K562 (cell line): ENCODE measurements around the gene TRIM45. TPM values are rescaled to one million over a fixed set of nuclear protein-coding genes. Genes with fewer than 3 reads are reported as not detected.

Source experiments
- BRCA1 ChIP-seq, 2 experiments: fragments of 450-650 bp in 1 of 2; sonication (generic) in 1 of 2; formaldehyde crosslinking in 1 of 2; IDR thresholded peaks; 2 replicates each; pipeline versions ENCODE4 v1.5.0 to v1.6.1; 2017 to 2020; ENCODE audit warnings: mild to moderate bottlenecking in 1 of 2, missing genetic modification reagents in 1 of 2
- CBFA2T3 ChIP-seq: fragments of 450-650 bp; IDR thresholded peaks from 2 replicates; pipeline ENCODE4 v1.6.1; 2017
- ETV6 ChIP-seq, 3 experiments: fragments of 150-350 bp in 1 of 3; sonication (generic) in 1 of 3; formaldehyde crosslinking in 1 of 3; IDR thresholded peaks; 2 replicates each; pipeline versions ENCODE4 v1.6.1 to v1.8.0; 2014 to 2022; ENCODE audit warnings: borderline replicate concordance in 2 of 3, low read depth in 2 of 3, antibody characterized with exemption in 1 of 3, low read length in 1 of 3, mild to moderate bottlenecking in 1 of 3, missing genetic modification reagents in 1 of 3
- NFATC3 ChIP-seq: fragments of 450-650 bp; IDR thresholded peaks from 2 replicates; pipeline ENCODE4 v1.6.1; 2017; ENCODE audit warnings: mild to moderate bottlenecking
- NR0B1 ChIP-seq: fragments of 450-650 bp; IDR thresholded peaks from one replicate; pipeline ENCODE4 v1.6.1; 2018; ENCODE audit warnings: mild to moderate bottlenecking, moderate library complexity; ENCODE audit not compliant: partially characterized antibody
- PREB ChIP-seq: sonication (generic); formaldehyde crosslinking; IDR thresholded peaks from 2 replicates; pipeline ENCODE4 v1.8.1; 2023; ENCODE audit warnings: mild to moderate bottlenecking, missing genetic modification reagents
- PTBP1 ChIP-seq: fragments of 200-400 bp; formaldehyde crosslinking; IDR thresholded peaks from 2 replicates; pipeline ENCODE4 v1.6.1; 2017; ENCODE audit warnings: low read depth, low read length
- RBM39 ChIP-seq: fragments of 200-400 bp; formaldehyde crosslinking; optimal IDR thresholded peaks from 2 replicates; pipeline ENCODE3; 2018; ENCODE audit warnings: low read depth, low read length
- RERE ChIP-seq: sonication (generic); formaldehyde crosslinking; IDR thresholded peaks from 2 replicates; pipeline ENCODE4 v1.8.0; 2023; ENCODE audit warnings: missing genetic modification reagents, mild to moderate bottlenecking, borderline replicate concordance
- polyA plus RNA-seq, 8 experiments: library from polyadenylated mRNA; depleted of rRNA in 4 of 8; stranded (reverse) in 5 of 8; unstranded in 3 of 8; fragments of >200 nt; fragmentation: Nextera tagmentation in 2 of 8; fragmentation: Illumina TruSeq in 1 of 8; extraction: Ambion mirVana in 2 of 8; extraction: Trizol in 1 of 8; gene quantifications; 2 replicates each; pipeline versions ENCODE4 v1.2.1 to v1.2.3, GENCODE V29; 2011 to 2014; ENCODE audit warnings: inconsistent platforms in 1 of 8, missing spikeins in 1 of 8
- total RNA-seq, 7 experiments: library from RNA; depleted of rRNA in 6 of 7; stranded (reverse); fragments of >200 nt in 6 of 7; fragmentation: Illumina TruSeq in 2 of 7; extraction: Trizol in 2 of 7; gene quantifications; 2 replicates each; pipeline versions ENCODE4 v1.2.1 to v1.2.3, GENCODE V29; 2011 to 2021; ENCODE audit warnings: low replicate concordance in 1 of 7

The TRIM45 gene
- total and polyA plus RNA-seq, 9 of the 15 experiments (the other 6 are each of a cell fraction or from before 2014, with no cell fraction given), result 1.9 to 6.2 (median 3.6) TPM

GRCh38 chr1:117121589-117122329 is at the start of gene TRIM45 (continued):
- TF ChIP-seq BRCA1 (IDR thresholded peaks at IDR 0.05) (no peak), BRCA1 (CRISPR knock-in tag; IDR thresholded peaks at IDR 0.05) (no peak), PREB (CRISPR knock-in tag) (no peak), RBM39 (no peak), CBFA2T3 (no peak), PTBP1 (no peak), RERE (CRISPR knock-in tag) (no peak), ETV6 (IDR thresholded peaks at IDR 0.05; ENCODE audit: borderline replicate concordance in 1 of 2, low read depth in 2 of 2, low read length in 1 of 2) (no peak; a peak in 1 of 4 replicates), ETV6 (CRISPR knock-in tag; IDR thresholded peaks at IDR 0.05; ENCODE audit: borderline replicate concordance) (no peak), NFATC3 (no peak), NR0B1 (no peak)
